Testis (tissue), 3 donors: ENCODE measurements around the gene KCNQ1. TPM values are rescaled to one million over a fixed set of nuclear protein-coding genes. Genes with fewer than 3 reads are reported as not detected.

Experiments
- DNase-seq: peaks from one replicate; pipeline ENCODE4 v3.0.0-alpha.2; 2019
- H3K27ac ChIP-seq, 2 donors: fragments of 200-600 bp; sonication (generic); one replicate each; pipeline ENCODE4 v1.5.1; 2019
- H3K27me3 ChIP-seq: fragments of 200-600 bp; sonication (generic); one replicate; pipeline ENCODE4 v1.5.1; 2019
- H3K36me3 ChIP-seq: fragments of 200-600 bp; sonication (generic); one replicate; pipeline ENCODE4 v1.5.1; 2017; ENCODE audit warnings: low read depth; ENCODE audit errors: missing control alignments
- H3K4me1 ChIP-seq: fragments of 200-600 bp; sonication (generic); one replicate; pipeline ENCODE4 v1.5.1; 2019
- H3K4me3 ChIP-seq, 2 donors: fragments of 200-600 bp; sonication (generic); one replicate each; pipeline ENCODE4 v1.5.1; 2017 to 2019
- H3K9me3 ChIP-seq: fragments of 200-600 bp; sonication (generic); one replicate; pipeline ENCODE4 v1.5.1; 2017
- CTCF ChIP-seq, 3 experiments: fragments of 450-650 bp in 2 of 3; fragments of 200-600 bp in 1 of 3; sonication (generic) in 1 of 3; IDR thresholded peaks; one replicate each; pipeline ENCODE4 v1.5.1; 2016 to 2019; ENCODE audit warnings: antibody characterized with exemption in 3 of 3, mild to moderate bottlenecking in 2 of 3, moderate library complexity in 1 of 3
- POLR2A ChIP-seq: fragments of 450-650 bp; IDR thresholded peaks from one replicate; pipeline ENCODE4 v1.6.1; 2017; ENCODE audit warnings: antibody characterized with exemption, mild to moderate bottlenecking, moderate library complexity
- WGBS, 2 donors: methylation state at CpG; one replicate each; pipeline ENCODE4 v1.1.5; 2018; 5-methylcytosine and 5-hydroxymethylcytosine counted together
- intact Hi-C: fragments of 100-400 bp; cut with DNase I; formaldehyde crosslinking; loops from one replicate; pipeline ENCODE4 v1.15.1; 2023; ENCODE audit warnings: low total_unique reads
- polyA plus RNA-seq: library from polyadenylated mRNA; stranded (reverse); fragments of 350-450 nt; fragmentation: Illumina TruSeq; extraction: RNeasy Lipid Tissue Mini Kit (QIAGEN cat#74804); gene quantifications from one replicate; pipeline ENCODE4 v1.2.3, GENCODE V29; 2014; ENCODE audit warnings: low read depth, low replicate concordance; ENCODE audit not compliant: insufficient read depth
- total RNA-seq, 2 donors: library from RNA; depleted of rRNA; stranded (reverse); fragments of >200 nt; gene quantifications; one replicate each; pipeline ENCODE4 v1.2.3, GENCODE V29; 2016

The KCNQ1 gene
- total and polyA plus RNA-seq, 3 donors from 2014 or later, result 6.0 to 24.2 (median 12.8) TPM

GRCh38 chr11:2731130-2732125, 286.6 kb downstream of the KCNQ1 start:
- no peak for TF ChIP-seq POLR2A
- TF ChIP-seq CTCF (IDR thresholded peaks at IDR 0.05), result no peak
- Histone ChIP-seq H3K4me3 (no peak overlapping the region), H3K27me3 (no peaks in the 10 kb centered on the region), H3K9me3 (no peaks in the 10 kb centered on the region), H3K36me3 (no peaks in the 10 kb centered on the region), H3K27ac (no peak overlapping the region), H3K4me1 (no peaks in the 10 kb centered on the region)
- WGBS, 2 donors, result 92 to 97% methylated on average over 15 to 28 of the region's 28 CpGs
- no peak for DNase-seq
- intact Hi-C loops, result no loop called here

GRCh38 chr11:2732261-2732939, 287.6 kb downstream of the KCNQ1 start:
- no peaks in the 10 kb centered on the region for H3K9me3 ChIP-seq
- H3K36me3 ChIP-seq, result no peaks in the 10 kb centered on the region
- intact Hi-C loops, result no loop called here
- no peak overlapping the region for H3K27ac ChIP-seq
- 95 to 96% methylated on average over 18 to 32 of the region's 32 CpGs for WGBS, 2 donors
- no peaks in the 10 kb centered on the region for H3K27me3 ChIP-seq
- no peak for DNase-seq
- H3K4me1 ChIP-seq, result no peaks in the 10 kb centered on the region
- H3K4me3 ChIP-seq, result no peak overlapping the region
- TF ChIP-seq CTCF (IDR thresholded peaks at IDR 0.05) (no peak), POLR2A (no peak)

GRCh38 chr11:2732940-2733628, 288.3 kb downstream of the KCNQ1 start:
- TF ChIP-seq CTCF (IDR thresholded peaks at IDR 0.05), result no peak
- TF ChIP-seq POLR2A, result no peak
- H3K9me3 ChIP-seq, result no peaks in the 10 kb centered on the region
- H3K4me3 ChIP-seq, result no peak overlapping the region
- no peak for DNase-seq
- H3K4me1 ChIP-seq, result no peaks in the 10 kb centered on the region
- intact Hi-C loops, result no loop called here
- no peak overlapping the region for H3K27ac ChIP-seq
- H3K36me3 ChIP-seq, result no peaks in the 10 kb centered on the region
- WGBS, 2 donors, result 90 to 92% methylated on average over 7 to 12 of the region's 12 CpGs
- no peaks in the 10 kb centered on the region for H3K27me3 ChIP-seq

- TF ChIP-seq POLR2A, result no peak
- no peak for TF ChIP-seq CTCF (IDR thresholded peaks at IDR 0.05)
- H3K27me3 ChIP-seq, result no peaks in the 10 kb centered on the region
- 87 to 90% methylated on average over 24 to 29 of the region's 32 CpGs for WGBS, 2 donors
- no peaks in the 10 kb centered on the region for H3K36me3 ChIP-seq
- H3K4me1 ChIP-seq, result no peaks in the 10 kb centered on the region
- H3K27ac ChIP-seq, result no peak overlapping the region
- H3K9me3 ChIP-seq, result no peaks in the 10 kb centered on the region
- no peak for DNase-seq
- no peak overlapping the region for H3K4me3 ChIP-seq
- intact Hi-C loops, result no loop called here
Measured at GRCh38 chr11:2734181-2735052, 289.6 kb downstream of the KCNQ1 start.
